DOHH2 (cell line): ENCODE data around the gene PSEN2.

Experiments used
- CTCF ChIP-seq: fragments of 200-600 bp; sonication (generic); IDR thresholded peaks from one replicate; pipeline ENCODE4 v1.5.1; 2014; ENCODE audit warnings: antibody characterized with exemption, mild to moderate bottlenecking, low read depth, low read length; ENCODE audit not compliant: poor library complexity, severe bottlenecking
- EZH2phosphoT487 ChIP-seq: fragments of 200-600 bp; sonication (generic); IDR thresholded peaks from 2 replicates; pipeline ENCODE4 v1.6.1; 2017; ENCODE audit warnings: borderline replicate concordance, mild to moderate bottlenecking, antibody characterized with exemption, low read length, moderate library complexity, mixed read lengths

- TF ChIP-seq CTCF (no peak), EZH2phosphoT487 (no peak)
Measured at GRCh38 chr1:226884966-226885820, 14.8 kb downstream of the PSEN2 start.
